ENCODE data around the gene PTPRU.

Gene PTPRU

DNA sequence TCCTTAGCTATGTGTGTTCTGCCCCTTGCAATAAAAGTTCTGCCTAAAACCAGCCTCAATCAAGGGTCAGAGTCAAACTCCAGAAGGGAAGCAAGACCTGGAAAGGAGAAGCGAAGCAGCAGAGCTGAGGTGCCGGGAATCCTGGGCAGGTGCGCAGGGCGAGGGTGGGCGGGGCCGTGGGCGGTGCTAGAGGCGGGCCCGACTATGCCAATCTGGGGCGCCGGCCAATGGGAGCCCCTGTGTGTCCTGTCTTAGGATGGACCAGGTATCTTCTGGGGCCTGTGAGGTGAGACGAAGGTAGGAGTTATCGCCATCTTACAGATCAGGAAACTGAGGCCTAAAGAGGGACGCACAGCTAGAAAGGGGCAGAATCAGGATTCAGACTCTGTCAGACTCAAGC, 120.3 kb downstream of the PTPRU start:
- H3K9ac ChIP-seq (ENCODE audit: low read depth in 1 of 2, low read length in 2 of 2), result no peak overlapping the region
- H3K4me3 ChIP-seq (ENCODE audit: low read depth in 1 of 2, low read length in 2 of 2), result no peak overlapping the region
- H3K27me3 ChIP-seq (ENCODE audit: control insufficient read depth in 1 of 2, insufficient read depth in 2 of 2, low read length in 2 of 2), result peaks cover 0 to 5% of the 10 kb centered on the region in 2 donors
- H3K4me1 ChIP-seq (ENCODE audit: control insufficient read depth in 1 of 2, insufficient read depth in 2 of 2, low read length in 2 of 2), result no peaks in the 10 kb centered on the region
- H3K36me3 ChIP-seq (ENCODE audit: control insufficient read depth in 1 of 2, insufficient read depth in 2 of 2, low read length in 2 of 2), result no peaks in the 10 kb centered on the region
- H3K27ac ChIP-seq (ENCODE audit: low read depth, low read length), result no peak overlapping the region
- H3K9me3 ChIP-seq (ENCODE audit: control insufficient read depth in 1 of 2, low read length in 2 of 2), result no peaks in the 10 kb centered on the region

- Histone ChIP-seq H3K27ac (ENCODE audit: low read depth, low read length) (no peak overlapping the region), H3K4me1 (ENCODE audit: control insufficient read depth in 1 of 2, insufficient read depth in 2 of 2, low read length in 2 of 2) (no peaks in the 10 kb centered on the region), H3K9me3 (ENCODE audit: control insufficient read depth in 1 of 2, low read length in 2 of 2) (no peaks in the 10 kb centered on the region), H3K36me3 (ENCODE audit: control insufficient read depth in 1 of 2, insufficient read depth in 2 of 2, low read length in 2 of 2) (no peaks in the 10 kb centered on the region), H3K9ac (ENCODE audit: low read depth in 1 of 2, low read length in 2 of 2) (no peak overlapping the region), H3K27me3 (ENCODE audit: control insufficient read depth in 1 of 2, insufficient read depth in 2 of 2, low read length in 2 of 2) (no peaks in the 10 kb centered on the region), H3K4me3 (ENCODE audit: low read depth in 1 of 2, low read length in 2 of 2) (no peak overlapping the region)
These were observed 121.1 kb downstream of the PTPRU start for GRCh38 chr1:29357452-29357851.

DNA sequence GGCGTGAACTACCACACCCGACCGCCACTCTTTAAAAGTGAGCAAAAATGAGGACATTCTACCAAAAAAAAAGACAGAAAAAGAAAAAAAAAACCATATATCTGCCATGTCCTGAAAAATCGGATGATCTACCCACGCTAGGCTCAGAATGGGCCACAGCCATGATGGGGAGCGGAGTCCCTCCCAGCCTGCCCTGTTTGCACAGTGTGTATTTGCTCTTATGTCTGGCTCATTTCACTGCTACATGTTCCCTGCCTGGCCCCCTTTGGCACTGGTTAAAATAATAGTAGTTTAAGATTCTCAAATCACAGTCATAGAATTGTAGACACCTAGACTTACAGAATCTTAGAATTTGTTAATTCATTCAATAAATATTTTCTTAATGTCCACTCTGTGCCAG, 121.9 kb downstream of the PTPRU start:
- Histone ChIP-seq H3K27ac (ENCODE audit: low read depth, low read length) (no peak overlapping the region), H3K4me3 (ENCODE audit: low read depth in 1 of 2, low read length in 2 of 2) (no peak overlapping the region), H3K36me3 (ENCODE audit: control insufficient read depth in 1 of 2, insufficient read depth in 2 of 2, low read length in 2 of 2) (no peaks in the 10 kb centered on the region), H3K4me1 (ENCODE audit: control insufficient read depth in 1 of 2, insufficient read depth in 2 of 2, low read length in 2 of 2) (no peaks in the 10 kb centered on the region), H3K9me3 (ENCODE audit: control insufficient read depth in 1 of 2, low read length in 2 of 2) (no peaks in the 10 kb centered on the region), H3K27me3 (ENCODE audit: control insufficient read depth in 1 of 2, insufficient read depth in 2 of 2, low read length in 2 of 2) (no peaks in the 10 kb centered on the region), H3K9ac (ENCODE audit: low read depth in 1 of 2, low read length in 2 of 2) (no peak overlapping the region)

DNA sequence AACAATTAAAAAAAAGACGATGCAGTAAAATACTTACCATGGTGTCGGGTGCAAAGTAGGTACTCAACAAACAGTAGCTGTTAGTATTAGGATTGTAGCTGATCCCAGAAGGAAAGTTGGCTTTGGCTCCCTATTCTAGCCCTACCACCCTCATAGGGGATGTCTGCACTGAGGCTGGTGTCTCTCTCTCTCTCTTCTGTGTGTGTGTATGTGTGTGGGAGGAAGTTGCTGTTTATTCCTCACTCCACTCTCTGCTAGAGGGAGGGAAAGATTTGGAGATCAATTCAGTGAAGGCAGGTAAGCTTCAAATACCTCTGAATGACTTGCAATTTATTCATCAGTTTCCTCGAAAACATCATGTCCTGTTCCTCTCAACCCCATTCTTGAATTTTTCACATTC, 124.4 kb downstream of the PTPRU start:
- no peaks in the 10 kb centered on the region for H3K27me3 ChIP-seq (ENCODE audit: control insufficient read depth in 1 of 2, insufficient read depth in 2 of 2, low read length in 2 of 2)
- H3K9ac ChIP-seq (ENCODE audit: low read depth in 1 of 2, low read length in 2 of 2), result no peak overlapping the region
- H3K4me1 ChIP-seq (ENCODE audit: control insufficient read depth in 1 of 2, insufficient read depth in 2 of 2, low read length in 2 of 2), result no peaks in the 10 kb centered on the region
- no peak overlapping the region for H3K4me3 ChIP-seq (ENCODE audit: low read depth in 1 of 2, low read length in 2 of 2)
- H3K36me3 ChIP-seq (ENCODE audit: control insufficient read depth in 1 of 2, insufficient read depth in 2 of 2, low read length in 2 of 2), result no peaks in the 10 kb centered on the region
- no peak overlapping the region for H3K27ac ChIP-seq (ENCODE audit: low read depth, low read length)
- H3K9me3 ChIP-seq (ENCODE audit: control insufficient read depth in 1 of 2, low read length in 2 of 2), result no peaks in the 10 kb centered on the region

DNA sequence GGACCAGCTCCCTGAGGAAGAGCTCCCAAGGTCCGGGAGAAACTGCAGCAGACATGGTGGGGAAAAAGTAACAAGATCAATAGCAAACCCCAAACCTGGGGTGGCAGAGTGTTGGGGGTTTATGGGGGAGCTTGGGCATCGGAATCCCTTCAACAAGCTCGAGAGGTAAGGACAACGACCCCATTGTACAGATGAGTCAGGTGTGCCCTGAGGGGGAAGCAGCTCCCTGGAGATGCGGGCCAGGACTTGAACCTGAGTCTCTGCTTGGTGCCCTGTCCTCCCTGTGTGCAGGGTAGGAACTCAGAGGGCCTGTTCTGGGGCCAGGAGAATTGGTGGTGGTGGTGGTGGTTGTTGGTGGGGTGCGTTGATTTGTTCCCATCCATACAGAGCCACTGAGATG, 125.4 kb downstream of the PTPRU start:
- no peak overlapping the region for H3K4me3 ChIP-seq (ENCODE audit: low read depth in 1 of 2, low read length in 2 of 2)
- no peak overlapping the region for H3K9ac ChIP-seq (ENCODE audit: low read depth in 1 of 2, low read length in 2 of 2)
- H3K27ac ChIP-seq (ENCODE audit: low read depth, low read length), result no peak overlapping the region
- no peaks in the 10 kb centered on the region for H3K27me3 ChIP-seq (ENCODE audit: control insufficient read depth in 1 of 2, insufficient read depth in 2 of 2, low read length in 2 of 2)
- no peaks in the 10 kb centered on the region for H3K4me1 ChIP-seq (ENCODE audit: control insufficient read depth in 1 of 2, insufficient read depth in 2 of 2, low read length in 2 of 2)
- H3K9me3 ChIP-seq (ENCODE audit: control insufficient read depth in 1 of 2, low read length in 2 of 2), result no peaks in the 10 kb centered on the region
- H3K36me3 ChIP-seq (ENCODE audit: control insufficient read depth in 1 of 2, insufficient read depth in 2 of 2, low read length in 2 of 2), result no peaks in the 10 kb centered on the region

- Histone ChIP-seq H3K36me3 (ENCODE audit: control insufficient read depth in 1 of 2, insufficient read depth in 2 of 2, low read length in 2 of 2) (no peaks in the 10 kb centered on the region), H3K9ac (ENCODE audit: low read depth in 1 of 2, low read length in 2 of 2) (no peak overlapping the region), H3K27me3 (ENCODE audit: control insufficient read depth in 1 of 2, insufficient read depth in 2 of 2, low read length in 2 of 2) (no peaks in the 10 kb centered on the region), H3K9me3 (ENCODE audit: control insufficient read depth in 1 of 2, low read length in 2 of 2) (no peaks in the 10 kb centered on the region), H3K27ac (ENCODE audit: low read depth, low read length) (no peak overlapping the region), H3K4me1 (ENCODE audit: control insufficient read depth in 1 of 2, insufficient read depth in 2 of 2, low read length in 2 of 2) (no peaks in the 10 kb centered on the region), H3K4me3 (ENCODE audit: low read depth in 1 of 2, low read length in 2 of 2) (no peak overlapping the region)
These were observed 125.8 kb downstream of the PTPRU start for GRCh38 chr1:29362116-29362515.

DNA sequence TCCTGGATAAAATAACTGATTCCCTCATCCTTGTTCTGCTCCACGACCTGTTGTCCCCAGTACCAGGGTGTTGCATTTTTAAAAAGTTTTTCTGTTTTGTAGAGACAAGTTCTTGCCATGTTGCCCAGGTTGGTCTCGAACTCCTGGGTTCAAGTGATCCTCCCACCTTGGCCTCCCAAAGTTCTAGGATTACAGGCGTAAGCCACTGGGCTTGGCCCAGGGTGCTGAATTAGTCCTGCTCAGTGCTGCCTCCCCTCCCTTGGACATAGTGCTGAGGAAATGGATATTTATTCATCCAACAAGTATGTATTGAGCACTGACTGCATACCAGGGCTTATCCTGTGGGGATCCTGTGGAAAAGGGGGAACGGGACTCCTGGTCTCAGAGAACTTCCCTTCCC, 126.4 kb downstream of the PTPRU start:
- Histone ChIP-seq H3K27ac (ENCODE audit: low read depth, low read length) (no peak overlapping the region), H3K4me1 (ENCODE audit: control insufficient read depth in 1 of 2, insufficient read depth in 2 of 2, low read length in 2 of 2) (no peaks in the 10 kb centered on the region), H3K36me3 (ENCODE audit: control insufficient read depth in 1 of 2, insufficient read depth in 2 of 2, low read length in 2 of 2) (no peaks in the 10 kb centered on the region), H3K27me3 (ENCODE audit: control insufficient read depth in 1 of 2, insufficient read depth in 2 of 2, low read length in 2 of 2) (no peaks in the 10 kb centered on the region), H3K4me3 (ENCODE audit: low read depth in 1 of 2, low read length in 2 of 2) (no peak overlapping the region), H3K9ac (ENCODE audit: low read depth in 1 of 2, low read length in 2 of 2) (no peak overlapping the region), H3K9me3 (ENCODE audit: control insufficient read depth in 1 of 2, low read length in 2 of 2) (no peaks in the 10 kb centered on the region)

GRCh38 chr1:29363536-29363935, 127.2 kb downstream of the PTPRU start:
- no peak overlapping the region for H3K27ac ChIP-seq (ENCODE audit: low read depth, low read length)
- no peaks in the 10 kb centered on the region for H3K27me3 ChIP-seq (ENCODE audit: control insufficient read depth in 1 of 2, insufficient read depth in 2 of 2, low read length in 2 of 2)
- no peak overlapping the region for H3K4me3 ChIP-seq (ENCODE audit: low read depth in 1 of 2, low read length in 2 of 2)
- no peak overlapping the region for H3K9ac ChIP-seq (ENCODE audit: low read depth in 1 of 2, low read length in 2 of 2)
- no peaks in the 10 kb centered on the region for H3K4me1 ChIP-seq (ENCODE audit: control insufficient read depth in 1 of 2, insufficient read depth in 2 of 2, low read length in 2 of 2)
- no peaks in the 10 kb centered on the region for H3K36me3 ChIP-seq (ENCODE audit: control insufficient read depth in 1 of 2, insufficient read depth in 2 of 2, low read length in 2 of 2)
- H3K9me3 ChIP-seq (ENCODE audit: control insufficient read depth in 1 of 2, low read length in 2 of 2), result no peaks in the 10 kb centered on the region

DNA sequence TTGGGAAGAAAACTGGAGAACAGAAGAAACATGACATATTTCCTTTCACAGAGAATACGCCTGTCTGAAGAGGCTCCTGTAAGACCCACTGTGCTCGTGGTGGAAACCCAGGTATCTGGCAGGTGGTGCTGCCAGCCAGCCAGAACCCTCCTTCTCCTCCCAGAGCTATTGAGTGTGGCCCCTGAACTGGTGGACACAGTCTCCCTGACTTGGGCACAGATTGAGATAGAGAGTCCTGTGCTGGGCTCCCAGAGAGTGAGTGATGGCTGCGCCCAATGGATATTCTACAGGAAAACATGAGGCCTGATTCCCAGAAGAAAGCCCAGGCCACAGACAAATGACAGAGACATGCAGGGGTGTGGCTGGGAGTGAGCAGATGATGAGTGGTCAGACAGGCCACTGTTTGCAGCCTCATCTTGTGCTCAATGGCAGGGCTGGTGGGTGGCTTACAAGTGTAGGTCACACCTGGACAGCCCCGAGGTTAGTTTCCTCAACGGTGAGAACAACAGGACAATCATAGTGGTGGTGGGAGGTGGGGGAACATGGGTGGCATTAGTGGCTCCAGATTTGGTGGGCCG, 127.9 kb downstream of the PTPRU start:
- no peaks in the 10 kb centered on the region for H3K9me3 ChIP-seq (ENCODE audit: control insufficient read depth in 1 of 2, low read length in 2 of 2)
- H3K4me1 ChIP-seq (ENCODE audit: control insufficient read depth in 1 of 2, insufficient read depth in 2 of 2, low read length in 2 of 2), result no peaks in the 10 kb centered on the region
- no peak overlapping the region for H3K9ac ChIP-seq (ENCODE audit: low read depth in 1 of 2, low read length in 2 of 2)
- no peaks in the 10 kb centered on the region for H3K27me3 ChIP-seq (ENCODE audit: control insufficient read depth in 1 of 2, insufficient read depth in 2 of 2, low read length in 2 of 2)
- H3K27ac ChIP-seq (ENCODE audit: low read depth, low read length), result no peak overlapping the region
- H3K36me3 ChIP-seq (ENCODE audit: control insufficient read depth in 1 of 2, insufficient read depth in 2 of 2, low read length in 2 of 2), result no peaks in the 10 kb centered on the region
- H3K4me3 ChIP-seq (ENCODE audit: low read depth in 1 of 2, low read length in 2 of 2), result no peak overlapping the region

- no peaks in the 10 kb centered on the region for H3K4me1 ChIP-seq (ENCODE audit: control insufficient read depth in 1 of 2, insufficient read depth in 2 of 2, low read length in 2 of 2)
- no peak overlapping the region for H3K4me3 ChIP-seq (ENCODE audit: low read depth in 1 of 2, low read length in 2 of 2)
- H3K9ac ChIP-seq (ENCODE audit: low read depth in 1 of 2, low read length in 2 of 2), result no peak overlapping the region
- no peaks in the 10 kb centered on the region for H3K9me3 ChIP-seq (ENCODE audit: control insufficient read depth in 1 of 2, low read length in 2 of 2)
- H3K27ac ChIP-seq (ENCODE audit: low read depth, low read length), result no peak overlapping the region
- no peaks in the 10 kb centered on the region for H3K36me3 ChIP-seq (ENCODE audit: control insufficient read depth in 1 of 2, insufficient read depth in 2 of 2, low read length in 2 of 2)
- H3K27me3 ChIP-seq (ENCODE audit: control insufficient read depth in 1 of 2, insufficient read depth in 2 of 2, low read length in 2 of 2), result no peaks in the 10 kb centered on the region
These were observed 129.8 kb downstream of the PTPRU start for GRCh38 chr1:29365906-29366670.

Measured in duodenal mucosa (tissue), 2 donors.